Endothelial cell of umbilical vein (primary cell): ENCODE data around the gene PLAAT3. TPM values are rescaled to one million over a fixed set of nuclear protein-coding genes. Genes with fewer than 3 reads are reported as not detected.

Source experiments
- BruUV-seq: library from RNA; stranded (reverse); fragments of 400-500 nt; replicated peaks from 2 replicates; lab custom pipeline; 2021; lab: Mats Ljungman, UMichigan
- CTCF ChIA-PET: fragments of 300-600, 350-600 bp; sonication (Branson Sonifier 250); formaldehyde crosslinking; loops from one replicate; lab custom pipeline; 2021; ENCODE audit warnings: antibody characterized with exemption, inconsistent platforms; lab: Charles Lee
- POLR2A ChIA-PET: fragments of 300-600, 350-600 bp; sonication (Branson Sonifier 250); formaldehyde crosslinking; loops from one replicate; lab custom pipeline; 2021; ENCODE audit warnings: antibody characterized with exemption, inconsistent platforms; lab: Charles Lee
- DNase-seq: peaks from one replicate; pipeline ENCODE4 v3.0.0-alpha.2; 2011; ENCODE audit warnings: low read depth, low spot score
- FAIRE-seq: peaks from 2 replicates; lab custom pipeline; 2011; peaks lifted over from hg19 to GRCh38; lab: Jason Lieb, UNC
- H2AFZ ChIP-seq: 2 replicates; pipeline ENCODE4 v1.6.0; 2012; ENCODE audit warnings: low read depth, low read length, control low read depth, inconsistent platforms
- H3K27ac ChIP-seq: 2 replicates; pipeline ENCODE4 v1.5.1; 2011; ENCODE audit warnings: low read depth, mild to moderate bottlenecking, control low read depth, low read length, moderate library complexity; ENCODE audit not compliant: insufficient read depth
- H3K27me3 ChIP-seq, 2 experiments: 2 replicates each; pipeline versions ENCODE4 v1.6.0 to v1.6.1; 2011; ENCODE audit warnings: low read length in 2 of 2, mixed read lengths in 1 of 2; ENCODE audit not compliant: control insufficient read depth in 2 of 2, insufficient read depth in 2 of 2
- H3K36me3 ChIP-seq, 2 experiments: 2 replicates in 1 of 2; 3 replicates in 1 of 2; pipeline ENCODE4 v1.5.1; 2011; ENCODE audit warnings: low read length in 2 of 2, mild to moderate bottlenecking in 1 of 2, moderate library complexity in 1 of 2; ENCODE audit not compliant: control insufficient read depth in 2 of 2, insufficient read depth in 2 of 2; ENCODE audit errors: extremely low read depth in 1 of 2
- H3K4me1 ChIP-seq: 3 replicates; pipeline ENCODE4 v1.5.1; 2011; ENCODE audit warnings: mild to moderate bottlenecking, low read length; ENCODE audit not compliant: control insufficient read depth, insufficient read depth; ENCODE audit errors: extremely low read depth
- H3K4me2 ChIP-seq: 2 replicates; pipeline ENCODE4 v1.6.1; 2011; ENCODE audit warnings: low read length, control low read depth, mixed read lengths; ENCODE audit not compliant: insufficient read depth
- H3K4me3 ChIP-seq, 3 experiments: fragments of 200-600 bp in 1 of 3; sonication (generic), shearing (Covaris generic) in 1 of 3; replicated peaks in 1 of 3; 2 replicates each; pipeline ENCODE4 v1.5.1; 2011 to 2016; ENCODE audit warnings: control low read depth in 3 of 3, low read length in 3 of 3, mild to moderate bottlenecking in 2 of 3, inconsistent platforms in 1 of 3, low read depth in 1 of 3, moderate library complexity in 1 of 3; ENCODE audit not compliant: insufficient read depth in 1 of 3
- H3K79me2 ChIP-seq: 2 replicates; pipeline ENCODE4 v1.6.0; 2012; ENCODE audit warnings: low read length, inconsistent platforms; ENCODE audit not compliant: control insufficient read depth, insufficient read depth
- H3K9ac ChIP-seq: replicated peaks from 2 replicates; pipeline ENCODE3; 2011; ENCODE audit warnings: low read length, control low read depth; ENCODE audit not compliant: insufficient read depth; ENCODE audit errors: extremely low read depth
- H3K9me1 ChIP-seq: replicated peaks from 3 replicates; pipeline ENCODE4 v1.6.0; 2011; ENCODE audit warnings: mild to moderate bottlenecking, low read length; ENCODE audit not compliant: control insufficient read depth, insufficient read depth; ENCODE audit errors: extremely low read depth
- H3K9me3 ChIP-seq: replicated peaks from 2 replicates; pipeline ENCODE4 v1.5.1; 2012; ENCODE audit warnings: low read length, inconsistent platforms; ENCODE audit not compliant: control insufficient read depth, insufficient read depth
- H4K20me1 ChIP-seq: replicated peaks from 2 replicates; pipeline ENCODE3; 2011; ENCODE audit warnings: mild to moderate bottlenecking, low read length; ENCODE audit not compliant: control insufficient read depth, insufficient read depth; ENCODE audit errors: extremely low read depth
- CTCF ChIP-seq, 2 donors: IDR thresholded peaks; 1 replicate in 1 of 2; 2 replicates in 1 of 2; pipeline ENCODE4 v1.5.1; 2011; ENCODE audit warnings: low read length in 2 of 2, mild to moderate bottlenecking in 2 of 2, moderate library complexity in 2 of 2, control low read depth in 1 of 2, inconsistent platforms in 1 of 2, low read depth in 1 of 2; ENCODE audit not compliant: insufficient read depth in 1 of 2; ENCODE audit errors: extremely low read depth in 1 of 2
- EZH2 ChIP-seq: IDR thresholded peaks from 2 replicates; pipeline ENCODE4 v1.6.1; 2012; ENCODE audit warnings: borderline replicate concordance, low read depth, mild to moderate bottlenecking, moderate library complexity, low read length, inconsistent platforms; ENCODE audit not compliant: severe bottlenecking
- FOS ChIP-seq: IDR thresholded peaks from 2 replicates; pipeline ENCODE4 v1.6.1; 2011; ENCODE audit warnings: mild to moderate bottlenecking, low read length, moderate library complexity, borderline replicate concordance; ENCODE audit not compliant: insufficient read depth
- GATA2 ChIP-seq: IDR thresholded peaks from 2 replicates; pipeline ENCODE4 v1.7.0; 2011; ENCODE audit warnings: low read depth, mild to moderate bottlenecking, moderate library complexity, mixed read lengths, low read length; ENCODE audit not compliant: insufficient read length, insufficient read depth
- JUN ChIP-seq: IDR thresholded peaks from 2 replicates; pipeline ENCODE4 v1.6.1; 2011; ENCODE audit warnings: borderline replicate concordance, low read depth; ENCODE audit not compliant: insufficient read length, insufficient read depth
- MAX ChIP-seq: IDR thresholded peaks from 2 replicates; pipeline ENCODE4 v1.6.1; 2011; ENCODE audit not compliant: insufficient read depth, insufficient read length
- MYC ChIP-seq: IDR thresholded peaks from one replicate; pipeline ENCODE4 v1.6.1; 2011; ENCODE audit warnings: mild to moderate bottlenecking, low read depth, low read length
- POLR2A ChIP-seq: IDR thresholded peaks from 2 replicates; pipeline ENCODE4 v1.6.1; 2012; ENCODE audit warnings: low read depth, mild to moderate bottlenecking, control low read depth, low read length
- POLR2AphosphoS5 ChIP-seq: IDR thresholded peaks from 2 replicates; pipeline ENCODE4 v1.6.1; 2012; ENCODE audit warnings: low read depth, mild to moderate bottlenecking, control low read depth, low read length, moderate library complexity; ENCODE audit not compliant: insufficient read depth
- dilution Hi-C: fragments of 300-500 bp; cut with MboI; formaldehyde crosslinking; loops from one replicate; pipeline ENCODE4 v1.15.0; 2019; ENCODE audit warnings: low sequenced_read_pairs; ENCODE audit not compliant: extremely low pct_ligation_motif_present
- intact Hi-C: fragments of 100-400 bp; cut with micrococcal nuclease; formaldehyde crosslinking; loops from one replicate; pipeline ENCODE4 v1.10.0; 2022
- polyA plus RNA-seq, 4 experiments: library from polyadenylated mRNA; depleted of rRNA in 3 of 4; stranded (reverse) in 3 of 4; unstranded in 1 of 4; fragments of >200 nt; gene quantifications; 2 replicates each; pipeline versions ENCODE4 v1.2.1 to v1.2.3, GENCODE V29; 2011 to 2012; ENCODE audit warnings: missing spikeins in 1 of 4
- total RNA-seq: library from RNA; stranded (reverse); gene quantifications from 2 replicates; pipeline ENCODE4 v1.2.3, GENCODE V29; 2021

Gene PLAAT3
- total and polyA plus RNA-seq, 2 donors (not counting 3 experiments of a cell fraction or from before 2014, with no cell fraction given) = 22.8 to 40.2 TPM

- no peak overlapping the region for H3K4me3 ChIP-seq
- intact Hi-C loops (no loop called here), dilution Hi-C loops (no loop called here)
- no peak overlapping the region for H3K4me2 ChIP-seq
- DNase-seq (no peak), FAIRE-seq (no peak)
- H3K4me1 ChIP-seq = no peaks in the 10 kb centered on the region
- ChIA-PET CTCF (no interaction called here), POLR2A (no interaction called here)
- no peaks in the 10 kb centered on the region for H3K9me3 ChIP-seq
- H2AFZ ChIP-seq = peak overlapping the region; percentile 40
- TF ChIP-seq FOS (no peak), GATA2 (no peak)
- H3K9me1 ChIP-seq = no peaks in the 10 kb centered on the region
- no peaks in the 10 kb centered on the region for H3K36me3 ChIP-seq
- H3K79me2 ChIP-seq = no peaks in the 10 kb centered on the region
- no peaks in the 10 kb centered on the region for H4K20me1 ChIP-seq
- BruUV-seq = no TSS peak
- H3K27ac ChIP-seq = no peak overlapping the region
- no peaks in the 10 kb centered on the region for H3K27me3 ChIP-seq
- H3K9ac ChIP-seq = no peak overlapping the region
Measured at GRCh38 chr11:63553759-63554158, 60.5 kb downstream of the PLAAT3 start.

- ChIA-PET CTCF (no interaction called here), POLR2A (no interaction called here)
- Histone ChIP-seq H2AFZ (no peak overlapping the region), H3K79me2 (no peaks in the 10 kb centered on the region), H3K9ac (no peak overlapping the region), H3K9me1 (no peaks in the 10 kb centered on the region), H3K27me3 (peaks cover 0 to 3% of the 10 kb centered on the region in 2 experiments), H4K20me1 (no peaks in the 10 kb centered on the region), H3K9me3 (no peaks in the 10 kb centered on the region), H3K4me2 (no peak overlapping the region), H3K4me3 (no peak overlapping the region), H3K4me1 (no peaks in the 10 kb centered on the region), H3K27ac (no peak overlapping the region), H3K36me3 (no peaks in the 10 kb centered on the region)
- DNase-seq (no peak), FAIRE-seq (no peak)
- no TSS peak for BruUV-seq
- dilution Hi-C loops = no loop called here
- intact Hi-C loops = no loop called here
- TF ChIP-seq MYC = no peak
- no peak for TF ChIP-seq JUN
- TF ChIP-seq POLR2A = no peak
- no peak for TF ChIP-seq GATA2
- TF ChIP-seq POLR2AphosphoS5 = no peak
- no peak for TF ChIP-seq CTCF (IDR thresholded peaks at IDR 0.05; ENCODE audit: extremely low read depth in 1 of 2, insufficient read depth in 1 of 2, low read depth in 1 of 2, low read length in 2 of 2)
- no peak for TF ChIP-seq EZH2
- no peak for TF ChIP-seq FOS
- TF ChIP-seq MAX = no peak
Measured at GRCh38 chr11:63552921-63553320, 61.3 kb downstream of the PLAAT3 start.
